B cell (primary cell): Measurements from ENCODE around the gene NCKAP1.

Experiments
- EZH2 ChIP-seq: IDR thresholded peaks from 2 replicates; pipeline ENCODE4 v1.6.1; 2012; ENCODE audit warnings: borderline replicate concordance, low read depth, mild to moderate bottlenecking, moderate library complexity, low read length; ENCODE audit not compliant: insufficient read depth, poor library complexity, severe bottlenecking
- TF ChIP-seq, protein P1 (sequence below): fragments of 200-600 bp; IDR thresholded peaks from one replicate; pipeline ENCODE4 v1.8.0; 2022; ENCODE audit warnings: antibody characterized with exemption, mild to moderate bottlenecking

- no peak for TF ChIP-seq EZH2
- TF ChIP-seq, protein P1, sequence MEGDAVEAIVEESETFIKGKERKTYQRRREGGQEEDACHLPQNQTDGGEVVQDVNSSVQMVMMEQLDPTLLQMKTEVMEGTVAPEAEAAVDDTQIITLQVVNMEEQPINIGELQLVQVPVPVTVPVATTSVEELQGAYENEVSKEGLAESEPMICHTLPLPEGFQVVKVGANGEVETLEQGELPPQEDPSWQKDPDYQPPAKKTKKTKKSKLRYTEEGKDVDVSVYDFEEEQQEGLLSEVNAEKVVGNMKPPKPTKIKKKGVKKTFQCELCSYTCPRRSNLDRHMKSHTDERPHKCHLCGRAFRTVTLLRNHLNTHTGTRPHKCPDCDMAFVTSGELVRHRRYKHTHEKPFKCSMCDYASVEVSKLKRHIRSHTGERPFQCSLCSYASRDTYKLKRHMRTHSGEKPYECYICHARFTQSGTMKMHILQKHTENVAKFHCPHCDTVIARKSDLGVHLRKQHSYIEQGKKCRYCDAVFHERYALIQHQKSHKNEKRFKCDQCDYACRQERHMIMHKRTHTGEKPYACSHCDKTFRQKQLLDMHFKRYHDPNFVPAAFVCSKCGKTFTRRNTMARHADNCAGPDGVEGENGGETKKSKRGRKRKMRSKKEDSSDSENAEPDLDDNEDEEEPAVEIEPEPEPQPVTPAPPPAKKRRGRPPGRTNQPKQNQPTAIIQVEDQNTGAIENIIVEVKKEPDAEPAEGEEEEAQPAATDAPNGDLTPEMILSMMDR = no peak
Measured at GRCh38 chr2:183079139-183079775, 41.0 kb upstream of the NCKAP1 start.
